COLO829 (cell line): ENCODE data around the gene CPSF2.
"Not testable (repeated sequence)": the region's sequence is repeated elsewhere in the genome, so short reads cannot be mapped to it uniquely, and the experiment has no call there.

ENCODE experiments used
- DNase-seq: peaks from one replicate; pipeline ENCODE4 v3.0.0; 2012; ENCODE audit warnings: low spot score

The CPSF2 gene

DNA sequence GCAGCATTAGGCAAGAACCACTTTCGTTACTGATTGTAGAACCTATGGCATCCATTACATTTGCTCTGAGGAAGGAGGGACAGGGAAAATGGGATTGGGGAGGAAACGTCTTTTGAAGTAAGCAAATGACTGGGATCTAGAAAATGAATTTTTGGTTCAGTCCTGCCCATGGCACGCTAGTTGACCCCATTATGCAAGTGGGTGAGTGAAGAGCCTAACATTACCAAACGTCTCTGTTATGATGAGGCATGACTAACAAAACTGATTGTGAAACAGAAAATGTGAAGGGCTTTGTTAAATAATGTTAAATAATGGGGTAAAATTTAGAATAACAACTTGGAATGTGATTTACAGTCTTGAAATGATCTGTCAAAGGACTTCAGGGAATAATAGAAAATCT, 38.9 kb downstream of the CPSF2 start:
- DNase-seq, result peak; percentile 55

DNA sequence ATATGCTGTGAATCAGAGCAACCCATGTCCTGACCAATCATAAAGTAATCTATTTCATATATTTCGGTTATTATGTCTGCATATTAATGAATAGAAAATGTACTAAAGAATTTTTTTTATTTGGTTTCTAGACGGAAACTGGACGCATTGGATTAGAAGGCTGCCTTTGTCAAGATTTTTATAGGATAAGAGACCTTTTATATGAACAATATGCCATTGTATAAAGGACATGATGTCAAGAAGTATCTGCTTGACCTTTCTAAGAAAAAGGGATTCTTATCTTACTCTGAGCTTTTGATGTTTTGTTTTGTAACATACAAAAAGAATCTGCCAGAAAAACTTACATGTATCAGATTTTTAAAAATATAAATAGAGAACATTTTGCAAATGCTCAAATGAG, 39.8 kb downstream of the CPSF2 start:
- peak; percentile 83 for DNase-seq

DNA sequence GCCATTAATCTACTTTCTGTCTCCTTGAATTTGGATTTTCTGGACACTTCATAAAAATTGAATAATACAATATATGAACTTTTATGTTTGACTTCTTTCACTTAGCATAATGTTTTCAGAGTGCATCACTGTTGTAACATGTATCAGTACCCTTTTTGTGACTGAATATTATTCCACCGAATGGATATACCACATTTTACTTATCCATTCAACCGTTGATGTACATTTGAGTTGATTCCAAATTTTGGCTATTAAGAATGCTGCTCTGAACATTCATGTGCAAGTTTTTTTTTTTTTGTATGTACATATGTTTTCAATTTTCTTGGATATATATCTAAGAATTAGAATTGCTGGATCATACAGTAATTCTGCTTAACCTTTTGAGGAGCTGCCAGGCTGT, 43.2 kb downstream of the CPSF2 start:
- DNase-seq, result no peak

DNA sequence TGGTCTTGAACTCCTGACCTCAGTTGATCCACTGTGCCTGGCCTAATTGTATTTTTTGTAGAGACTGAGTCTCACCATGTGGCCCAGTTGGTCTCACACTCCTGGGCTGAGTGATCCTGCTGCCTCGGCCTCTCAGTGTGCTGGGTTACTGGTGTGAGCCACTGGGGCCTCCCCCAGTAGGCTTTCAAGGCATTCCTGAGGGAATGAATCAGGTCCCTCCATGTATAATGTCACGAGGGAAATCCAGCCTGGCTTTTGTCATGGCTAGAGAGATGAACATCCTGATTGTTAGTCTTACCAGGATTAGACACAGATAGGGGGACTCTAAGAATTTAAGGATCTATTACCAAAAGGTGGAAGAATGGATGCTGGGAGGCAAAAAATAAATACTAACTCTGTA, 51.9 kb downstream of the CPSF2 start:
- no peak for DNase-seq

DNA sequence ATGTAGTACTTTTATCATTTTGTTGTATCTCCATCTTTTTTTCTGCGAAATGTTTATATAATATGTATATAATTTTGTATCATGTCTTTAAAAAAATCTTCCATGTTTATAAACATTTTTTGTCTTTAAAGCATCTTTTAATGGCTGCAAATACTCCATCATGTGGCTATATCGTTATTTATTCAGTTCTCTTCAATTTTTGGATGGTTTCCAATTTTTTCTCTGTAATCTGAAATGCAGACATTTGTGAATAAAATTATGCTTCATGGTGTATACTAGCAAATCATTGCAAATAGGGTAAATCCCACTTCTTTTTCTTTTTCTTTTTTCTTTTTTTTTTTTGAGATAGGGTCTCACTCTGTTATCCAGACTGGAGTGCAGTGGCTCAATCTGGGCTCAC, 54.0 kb downstream of the CPSF2 start:
- no peak for DNase-seq

DNA sequence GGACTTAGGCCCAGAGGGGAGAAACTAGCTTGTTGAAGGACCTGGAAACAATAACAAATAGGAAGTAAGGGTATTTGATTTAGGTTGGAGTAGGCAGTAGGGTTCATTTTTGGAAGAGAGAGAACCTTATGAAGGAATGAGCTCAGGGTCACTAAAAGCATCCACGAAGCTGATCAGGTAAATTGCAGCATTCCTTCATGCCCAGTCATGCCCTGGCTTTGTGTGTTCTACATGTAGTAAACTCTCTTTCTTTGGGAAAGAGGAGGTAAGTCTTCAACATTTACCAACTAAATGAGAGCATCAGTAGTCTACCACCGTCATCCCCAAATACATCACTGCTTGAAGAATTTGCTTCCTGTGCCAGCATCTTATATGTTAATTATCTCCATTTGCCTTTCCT, 54.7 kb downstream of the CPSF2 start:
- DNase-seq, result no peak

DNA sequence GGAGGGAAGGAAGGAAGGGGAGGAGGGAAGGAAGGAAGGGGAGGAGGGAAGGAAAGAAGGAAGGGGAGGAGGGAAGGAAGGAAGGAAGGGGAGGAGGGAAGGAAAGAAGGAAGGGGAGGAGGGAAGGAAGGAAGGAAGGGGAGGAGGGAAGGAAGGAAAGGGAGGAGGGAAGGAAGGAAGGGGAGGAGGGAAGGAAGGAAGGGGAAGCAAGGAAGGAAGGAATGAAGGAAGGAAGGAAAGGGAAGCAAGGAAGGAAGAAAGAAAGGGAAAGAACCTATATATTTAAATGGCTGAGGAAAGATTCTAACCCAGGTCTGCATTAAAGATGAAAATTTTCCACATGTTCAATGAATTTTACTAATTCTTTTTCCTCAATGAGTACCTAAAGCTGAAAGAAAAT, 57.4 kb downstream of the CPSF2 start:
- DNase-seq, result not testable (repeated sequence)

DNA sequence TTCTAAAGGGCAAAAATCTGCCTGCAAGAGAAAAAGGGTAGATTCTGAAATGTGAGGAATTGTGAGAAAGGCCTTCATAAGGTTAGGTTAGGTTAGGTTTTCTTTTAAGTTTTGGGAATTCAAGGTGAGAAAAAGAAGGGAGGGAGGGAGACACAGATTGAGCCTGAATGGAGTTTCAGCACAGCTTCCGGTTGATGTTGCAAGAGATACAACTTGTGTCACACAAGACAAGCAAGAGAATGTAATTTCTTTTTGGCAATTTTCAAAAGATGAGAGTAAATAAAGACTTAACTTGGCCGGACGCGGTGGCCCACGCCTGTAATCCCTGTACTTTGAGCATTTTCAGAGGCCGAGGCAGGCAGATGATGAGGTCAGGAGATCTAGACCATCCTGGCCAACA, 63.8 kb downstream of the CPSF2 start:
- no peak for DNase-seq

DNA sequence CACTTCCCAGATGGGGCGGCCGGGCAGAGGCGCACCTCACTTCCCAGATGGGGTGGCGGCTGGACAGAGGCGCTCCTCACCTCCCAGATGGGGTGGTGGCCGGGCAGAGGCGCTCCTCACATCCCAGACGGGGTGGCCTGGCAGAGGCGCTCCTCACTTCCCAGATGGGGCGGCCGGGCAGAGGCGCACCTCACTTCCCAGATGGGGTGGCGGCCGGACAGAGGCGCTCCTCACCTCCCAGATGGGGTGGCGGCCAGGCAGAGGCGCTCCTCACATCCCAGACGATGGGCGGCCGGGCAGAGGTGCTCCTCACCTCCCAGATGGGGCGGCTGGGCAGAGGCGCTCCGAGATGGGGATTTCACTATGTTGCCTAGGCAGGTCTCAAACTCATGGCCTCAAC, 65.8 kb downstream of the CPSF2 start:
- not testable (repeated sequence) for DNase-seq

DNA sequence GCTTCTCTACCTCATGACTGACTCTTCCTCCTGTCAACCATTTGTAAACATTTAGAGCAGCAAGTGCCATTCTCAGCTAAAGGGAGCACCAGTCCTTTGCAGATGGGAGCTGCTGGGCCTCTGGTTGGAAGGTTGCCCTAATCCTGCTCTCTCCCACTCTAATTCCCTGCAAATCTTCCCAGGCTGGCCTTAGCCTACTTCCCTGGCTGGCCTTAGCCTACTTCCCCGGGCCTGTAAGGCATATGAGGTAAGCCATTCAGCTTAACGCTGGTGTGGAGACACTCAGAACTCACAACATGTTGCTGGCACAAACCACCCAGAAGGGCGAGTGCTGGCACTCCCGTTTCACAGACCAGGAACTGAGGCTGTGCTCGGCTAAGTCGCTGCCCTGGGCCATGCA, 69.0 kb downstream of the CPSF2 start:
- no peak for DNase-seq

DNA sequence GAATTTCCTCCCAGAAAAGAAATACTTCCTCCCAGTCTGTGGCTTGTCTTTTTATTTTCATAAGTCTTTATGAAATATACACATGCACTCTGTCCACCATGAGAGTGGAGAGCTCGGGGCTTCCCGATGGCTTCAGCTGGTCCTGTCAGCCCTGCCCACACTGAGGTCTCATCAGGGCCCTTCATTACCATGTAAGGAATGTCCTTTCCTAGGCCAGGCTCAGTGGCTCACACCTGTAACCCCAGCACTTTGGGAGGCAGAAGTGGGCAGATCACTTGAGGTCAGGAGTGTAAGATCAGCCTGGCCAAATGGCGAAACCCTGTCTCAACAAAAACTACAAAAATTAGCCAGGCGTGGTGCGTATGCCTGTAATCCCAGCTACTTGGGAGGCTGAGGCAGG, 77.0 kb downstream of the CPSF2 start:
- no peak for DNase-seq

DNA sequence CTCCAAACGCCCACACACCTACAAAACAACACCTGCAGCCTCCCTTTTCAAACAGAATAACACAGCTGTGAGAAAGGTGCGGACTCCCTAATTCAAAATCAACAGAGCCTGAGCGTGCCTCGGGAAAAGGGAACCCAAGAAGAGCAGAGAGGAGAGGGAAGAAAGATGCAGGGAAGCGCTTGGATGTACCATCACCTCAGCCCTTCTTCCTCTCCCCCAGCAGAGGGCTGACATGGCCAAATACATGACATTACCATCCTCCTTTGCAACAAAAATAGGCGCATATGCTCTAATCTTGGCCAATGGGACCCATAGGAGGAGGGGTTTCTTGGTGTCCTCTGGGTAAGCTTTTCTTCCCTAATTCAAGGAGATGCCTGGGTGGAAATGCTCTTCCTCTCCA, 78.0 kb downstream of the CPSF2 start:
- DNase-seq, result no peak

DNA sequence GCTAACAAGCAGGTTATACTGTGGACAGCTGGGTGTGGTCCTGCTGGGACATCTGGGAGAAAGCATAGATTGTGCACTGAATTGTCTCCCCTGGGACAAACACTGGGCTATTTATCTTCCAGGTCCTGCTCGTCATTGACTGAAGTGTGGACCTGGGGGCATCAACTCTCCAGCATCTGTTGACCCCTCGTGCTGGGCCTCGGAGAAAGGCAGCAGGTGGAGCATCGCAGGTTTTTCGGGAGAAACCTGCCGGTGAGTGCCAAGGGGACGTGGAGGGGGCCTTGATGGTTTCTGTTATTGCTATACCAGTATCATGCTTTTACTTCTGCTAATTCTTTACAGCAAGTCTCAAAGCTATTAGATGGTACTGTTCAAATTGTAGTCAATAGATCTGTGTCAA, 81.3 kb downstream of the CPSF2 start:
- DNase-seq, result no peak

DNA sequence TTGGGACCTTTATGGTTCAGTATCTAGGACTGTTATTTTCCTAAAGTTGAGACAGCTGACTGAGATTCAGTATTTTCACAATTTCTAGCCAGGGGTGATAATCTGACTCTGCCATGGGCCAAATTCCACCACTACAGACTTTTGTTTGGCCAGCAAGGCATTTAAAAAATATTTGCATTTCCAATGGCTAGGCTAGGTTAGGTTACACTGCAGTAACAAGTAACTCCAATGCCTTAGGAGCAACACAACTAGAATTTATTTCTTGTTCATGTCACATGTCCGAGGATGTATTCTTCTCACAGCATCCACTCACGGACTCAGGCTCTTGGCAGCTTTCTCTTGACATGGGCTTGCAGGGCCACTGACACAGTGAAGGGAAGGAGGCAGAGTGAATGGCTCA, 83.0 kb downstream of the CPSF2 start:
- DNase-seq, result no peak

DNA sequence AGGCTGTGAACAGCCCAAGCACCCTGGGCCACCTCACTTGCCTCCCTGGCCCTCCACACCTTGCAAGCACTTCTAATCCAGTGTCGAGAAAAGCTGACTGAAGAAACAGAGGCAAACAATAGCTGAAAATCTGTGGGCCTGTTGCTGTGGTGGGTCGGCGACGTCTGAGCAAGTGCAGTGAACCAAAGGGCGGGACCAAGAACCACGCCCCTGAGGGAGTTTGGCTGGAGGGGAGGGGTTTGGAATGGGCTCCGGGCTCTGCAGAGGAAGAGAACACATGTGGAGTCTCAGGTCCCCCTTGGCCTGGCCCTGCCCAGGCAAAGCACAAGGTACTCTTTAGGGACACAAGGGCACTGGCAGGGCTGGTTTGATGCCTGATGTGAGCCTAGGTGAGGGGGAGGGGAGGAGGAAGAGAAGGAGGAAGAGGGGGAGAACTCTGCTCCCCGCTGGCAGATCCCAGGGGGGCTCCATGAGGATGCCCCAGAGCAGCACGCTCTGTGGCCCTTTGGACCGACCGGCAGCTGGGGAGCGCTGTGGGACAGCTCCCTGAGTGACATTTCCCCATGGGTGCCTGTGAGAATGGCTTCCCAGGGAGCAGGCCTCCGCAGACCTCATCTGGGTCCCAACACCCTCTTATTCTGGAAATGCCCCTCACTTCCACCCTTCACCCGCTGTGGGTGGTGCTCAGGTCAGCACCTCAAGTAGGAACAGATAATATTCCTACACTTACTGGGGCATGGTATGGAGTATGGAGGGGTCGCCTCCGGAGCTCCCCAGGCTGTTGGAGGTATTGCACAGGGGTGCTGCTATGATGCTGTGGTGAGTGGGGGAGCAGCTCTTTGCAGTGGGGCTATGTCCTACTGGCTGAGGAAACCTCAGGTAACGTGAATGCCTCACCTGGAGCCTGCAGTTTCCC, 85.5 kb downstream of the CPSF2 start:
- DNase-seq, result no peak

DNA sequence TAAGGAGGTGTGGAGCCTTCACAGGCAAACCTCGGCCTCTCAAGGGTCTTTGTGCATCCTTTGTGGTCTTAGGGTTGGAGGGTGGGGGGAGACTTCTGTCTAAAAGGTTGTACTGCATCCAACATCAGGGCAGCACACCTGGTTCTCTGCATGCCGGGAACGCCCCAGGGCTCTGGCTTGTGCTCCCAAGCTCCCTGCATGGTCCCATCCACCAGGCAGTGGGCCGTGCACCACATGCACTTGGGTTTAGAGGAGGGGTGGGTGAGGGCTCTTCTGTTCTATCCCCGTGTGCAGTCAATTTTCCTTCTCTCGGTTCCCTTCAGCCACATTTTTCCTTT, 86.1 kb downstream of the CPSF2 start:
- DNase-seq, result no peak

DNA sequence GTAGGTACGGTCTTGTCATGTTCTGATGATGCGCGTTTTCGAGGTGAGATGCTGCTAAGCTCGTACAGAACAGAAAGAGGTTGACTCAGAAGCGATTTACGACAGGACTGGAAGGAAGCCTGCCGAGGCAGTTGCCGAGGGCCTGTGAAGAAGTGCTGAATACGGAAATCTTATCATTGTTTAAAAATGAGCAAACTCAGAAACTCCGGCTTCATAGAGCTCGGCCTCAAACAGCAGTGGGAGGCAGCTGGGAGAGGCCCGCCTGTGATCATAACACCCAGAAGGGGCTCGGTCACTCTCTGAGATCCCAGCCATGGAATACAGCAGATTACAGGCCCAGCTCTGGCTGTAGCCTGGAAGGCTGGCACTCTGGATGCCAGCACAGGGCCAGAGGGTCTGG, 87.4 kb downstream of the CPSF2 start:
- DNase-seq, result no peak

DNA sequence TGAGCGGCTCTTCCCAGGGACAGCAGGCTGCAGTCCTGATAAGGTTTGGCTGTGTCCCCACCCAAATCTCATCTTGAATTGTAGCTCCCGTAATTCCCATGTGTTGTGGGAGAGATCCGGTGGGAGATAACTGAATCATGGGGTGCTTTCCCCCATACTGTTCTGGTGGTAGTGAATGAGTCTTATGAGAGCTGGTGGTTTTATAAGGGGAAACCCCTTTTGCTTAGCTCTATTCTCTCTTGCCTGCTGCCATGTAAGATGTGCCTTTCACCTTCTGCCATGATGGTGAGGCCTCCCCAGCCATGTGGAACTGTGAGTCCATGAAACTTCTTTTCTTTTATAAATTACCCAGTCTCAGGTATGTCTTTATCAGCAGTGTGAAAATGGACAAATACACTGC, 91.4 kb downstream of the CPSF2 start:
- DNase-seq, result not testable (repeated sequence)

DNA sequence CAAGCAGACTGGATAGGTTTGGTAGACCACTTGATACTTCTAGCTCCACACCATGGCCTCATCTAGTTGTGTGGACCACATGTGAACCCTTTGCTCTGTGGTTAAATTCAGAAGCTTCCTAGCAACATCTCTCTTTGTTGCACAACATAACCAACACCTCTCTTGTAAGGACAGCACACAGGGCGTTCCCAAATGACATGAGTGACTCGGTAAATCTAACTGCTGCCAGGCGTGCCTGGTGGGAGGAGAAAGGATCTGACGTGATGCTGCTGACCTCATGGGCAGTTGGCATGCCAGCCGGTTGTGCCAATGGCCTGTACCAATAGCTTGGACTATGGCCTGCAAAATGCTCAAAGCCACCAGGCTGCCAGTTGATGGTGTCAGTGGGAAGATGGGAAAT, 93.8 kb downstream of the CPSF2 start:
- no peak for DNase-seq

DNA sequence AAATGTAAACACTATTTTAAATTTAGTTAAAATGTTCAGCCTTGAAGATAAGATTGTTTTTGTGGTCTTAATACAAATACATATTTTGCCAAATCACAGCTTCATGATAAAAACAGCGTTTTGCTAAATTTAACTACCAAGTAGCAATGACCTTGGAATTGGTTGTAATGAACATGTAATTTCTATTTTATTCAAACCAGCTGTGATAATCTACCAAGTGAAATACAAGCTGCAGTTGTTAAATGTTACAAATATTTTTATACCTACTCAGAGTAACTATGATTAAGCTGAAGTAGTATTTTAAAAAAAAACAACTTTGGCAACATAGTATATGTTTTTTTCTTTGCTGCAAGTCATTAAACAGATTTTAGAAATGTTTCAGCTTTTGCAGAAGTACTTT, 96.2 kb downstream of the CPSF2 start:
- DNase-seq, result no peak
